Bronchial epithelial cell (primary cell): ENCODE results near the gene SLC16A4. TPM values are rescaled to one million over a fixed set of nuclear protein-coding genes. Genes with fewer than 3 reads are reported as not detected.

Source experiments
- DNase-seq: peaks from one replicate; pipeline ENCODE4 v3.0.0-alpha.2; 2010; ENCODE audit warnings: low read depth
- FAIRE-seq: peaks from 2 replicates; lab custom pipeline; 2011; peaks lifted over from hg19 to GRCh38; lab: Jason Lieb, UNC
- H3K27me3 ChIP-seq: 2 replicates; pipeline ENCODE4 v1.5.1; 2011; ENCODE audit warnings: low read length; ENCODE audit not compliant: control insufficient read depth, insufficient read depth
- H3K36me3 ChIP-seq: 2 replicates; pipeline ENCODE4 v1.5.1; 2011; ENCODE audit warnings: low read length; ENCODE audit not compliant: control insufficient read depth, insufficient read depth
- H3K4me3 ChIP-seq: 2 replicates; pipeline ENCODE4 v1.5.1; 2011; ENCODE audit warnings: mild to moderate bottlenecking, low read depth, low read length, control low read depth
- total RNA-seq: library from RNA; depleted of rRNA; stranded (reverse); fragments of >200 nt; gene quantifications from 2 replicates; pipeline ENCODE4 v1.2.1, GENCODE V29; 2014
- TF ChIP-seq, protein P1 (sequence below): IDR thresholded peaks from 2 replicates; pipeline ENCODE4 v1.5.1; 2011; ENCODE audit warnings: mild to moderate bottlenecking, moderate library complexity, low read length, control low read depth, inconsistent platforms; ENCODE audit not compliant: insufficient read depth, severe bottlenecking

SLC16A4 gene
- total RNA-seq, 1 donor from 2014 or later = 34.2 TPM

DNA sequence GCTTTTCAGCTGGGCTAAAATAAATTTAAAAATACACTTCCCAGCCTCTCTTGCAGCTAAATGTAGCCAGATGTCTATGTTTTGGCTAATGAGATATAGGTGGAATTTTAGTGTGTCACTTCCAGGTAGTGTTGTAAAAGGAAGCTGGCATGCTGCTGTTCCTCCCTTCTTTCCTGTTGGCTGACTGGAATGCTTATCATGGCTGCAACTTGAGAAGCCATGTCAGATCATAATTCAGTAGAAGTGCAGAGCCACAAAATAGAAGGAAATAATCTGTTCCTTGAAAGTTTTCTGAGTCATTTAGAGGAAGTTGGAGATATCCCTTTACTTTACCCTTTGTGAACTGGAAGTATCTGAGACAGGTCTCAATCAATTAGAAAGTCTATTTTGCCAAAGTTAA lies 62.6 kb downstream of the SLC16A4 start:
- peak; percentile 66 for DNase-seq
- Histone ChIP-seq H3K27me3 (no peaks in the 10 kb centered on the region), H3K4me3 (no peak overlapping the region), H3K36me3 (no peaks in the 10 kb centered on the region)
- no peak for FAIRE-seq
- TF ChIP-seq, protein P1, sequence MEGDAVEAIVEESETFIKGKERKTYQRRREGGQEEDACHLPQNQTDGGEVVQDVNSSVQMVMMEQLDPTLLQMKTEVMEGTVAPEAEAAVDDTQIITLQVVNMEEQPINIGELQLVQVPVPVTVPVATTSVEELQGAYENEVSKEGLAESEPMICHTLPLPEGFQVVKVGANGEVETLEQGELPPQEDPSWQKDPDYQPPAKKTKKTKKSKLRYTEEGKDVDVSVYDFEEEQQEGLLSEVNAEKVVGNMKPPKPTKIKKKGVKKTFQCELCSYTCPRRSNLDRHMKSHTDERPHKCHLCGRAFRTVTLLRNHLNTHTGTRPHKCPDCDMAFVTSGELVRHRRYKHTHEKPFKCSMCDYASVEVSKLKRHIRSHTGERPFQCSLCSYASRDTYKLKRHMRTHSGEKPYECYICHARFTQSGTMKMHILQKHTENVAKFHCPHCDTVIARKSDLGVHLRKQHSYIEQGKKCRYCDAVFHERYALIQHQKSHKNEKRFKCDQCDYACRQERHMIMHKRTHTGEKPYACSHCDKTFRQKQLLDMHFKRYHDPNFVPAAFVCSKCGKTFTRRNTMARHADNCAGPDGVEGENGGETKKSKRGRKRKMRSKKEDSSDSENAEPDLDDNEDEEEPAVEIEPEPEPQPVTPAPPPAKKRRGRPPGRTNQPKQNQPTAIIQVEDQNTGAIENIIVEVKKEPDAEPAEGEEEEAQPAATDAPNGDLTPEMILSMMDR = no peak

DNA sequence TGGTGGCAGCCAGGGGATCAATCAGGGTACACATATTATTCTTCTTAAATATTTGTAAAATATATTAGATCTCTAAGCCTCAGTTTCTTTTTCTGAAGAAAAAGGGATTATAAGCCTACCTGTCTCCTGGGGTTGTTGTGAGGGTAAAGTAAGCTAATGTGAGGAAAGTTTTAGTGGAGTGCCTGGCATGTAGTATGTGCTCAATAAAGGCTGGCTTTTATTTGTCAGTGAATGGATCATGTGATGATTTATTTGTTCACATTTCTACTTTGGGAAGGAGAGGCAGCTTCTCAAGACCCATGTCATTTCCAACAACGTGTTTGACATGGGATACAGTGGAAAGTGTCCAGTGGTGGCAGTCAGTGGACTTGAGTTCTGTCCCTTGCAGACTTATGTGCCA lies 64.0 kb downstream of the SLC16A4 start:
- TF ChIP-seq, protein P1 = no peak
- Histone ChIP-seq H3K4me3 (no peak overlapping the region), H3K27me3 (no peaks in the 10 kb centered on the region), H3K36me3 (no peaks in the 10 kb centered on the region)
- DNase-seq = no peak
- FAIRE-seq = no peak

DNA sequence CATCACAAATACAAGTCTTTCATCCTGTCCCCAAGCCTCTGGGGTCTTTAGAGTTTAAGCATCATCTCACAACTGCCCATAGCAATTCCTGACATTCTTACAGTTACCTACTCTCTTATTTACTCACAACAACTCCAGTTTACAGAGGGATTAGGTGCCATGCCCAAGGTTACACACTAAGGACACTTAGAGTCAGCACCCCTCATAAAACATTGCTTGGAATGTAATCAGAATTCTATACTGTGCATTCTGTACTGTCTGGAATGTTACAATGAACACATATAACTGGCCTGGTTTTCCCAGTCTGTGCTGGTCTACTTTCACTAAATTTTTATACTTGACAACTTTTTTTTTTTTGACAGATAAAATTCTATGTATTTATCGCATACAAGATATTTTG lies 66.2 kb downstream of the SLC16A4 start:
- FAIRE-seq = no peak
- no peak for DNase-seq
- Histone ChIP-seq H3K36me3 (no peaks in the 10 kb centered on the region), H3K4me3 (no peak overlapping the region), H3K27me3 (no peaks in the 10 kb centered on the region)
- TF ChIP-seq, protein P1 = no peak

DNA sequence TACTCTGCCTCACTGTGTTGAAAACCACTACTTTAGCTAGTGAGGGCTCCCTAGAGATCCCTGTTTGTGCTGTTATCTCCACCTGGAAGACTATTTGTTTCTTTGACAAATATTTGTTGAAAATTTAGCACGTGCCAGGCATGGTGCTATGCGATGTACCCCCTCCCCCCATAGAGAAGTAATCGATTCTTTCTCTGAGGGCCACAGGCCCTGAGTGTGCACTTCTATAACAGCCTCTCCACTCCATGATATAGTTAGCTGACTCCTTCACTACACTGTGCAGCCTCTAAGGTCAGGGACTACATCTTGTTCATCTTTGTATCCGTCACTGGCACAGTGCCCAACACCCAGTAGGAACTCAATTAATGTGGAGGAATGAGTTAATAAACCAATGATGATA lies 69.0 kb downstream of the SLC16A4 start:
- FAIRE-seq (no peak), DNase-seq (no peak)
- TF ChIP-seq, protein P1 = no peak
- H3K27me3 ChIP-seq = no peaks in the 10 kb centered on the region
- no peak overlapping the region for H3K4me3 ChIP-seq
- no peaks in the 10 kb centered on the region for H3K36me3 ChIP-seq

DNA sequence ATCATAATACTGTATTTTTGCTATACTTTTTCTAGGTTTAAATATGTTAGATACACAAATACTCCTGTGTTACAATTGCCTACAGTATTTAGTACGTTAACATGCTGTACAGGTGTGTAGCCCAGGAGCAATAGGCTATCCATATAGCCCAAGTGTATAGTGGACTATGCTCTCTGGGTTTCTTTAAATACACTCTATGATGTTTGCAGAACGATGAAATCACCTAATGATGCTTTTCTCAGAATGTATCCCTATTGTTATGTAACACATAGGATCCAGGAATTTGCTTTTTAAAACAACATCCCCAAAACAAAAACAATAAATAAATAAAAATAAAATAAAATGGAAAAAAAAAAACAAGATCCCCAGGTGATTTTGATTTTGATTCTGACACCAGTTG lies 69.8 kb downstream of the SLC16A4 start:
- Histone ChIP-seq H3K27me3 (no peaks in the 10 kb centered on the region), H3K36me3 (no peaks in the 10 kb centered on the region), H3K4me3 (no peak overlapping the region)
- TF ChIP-seq, protein P1 = no peak
- DNase-seq = no peak
- FAIRE-seq = no peak

DNA sequence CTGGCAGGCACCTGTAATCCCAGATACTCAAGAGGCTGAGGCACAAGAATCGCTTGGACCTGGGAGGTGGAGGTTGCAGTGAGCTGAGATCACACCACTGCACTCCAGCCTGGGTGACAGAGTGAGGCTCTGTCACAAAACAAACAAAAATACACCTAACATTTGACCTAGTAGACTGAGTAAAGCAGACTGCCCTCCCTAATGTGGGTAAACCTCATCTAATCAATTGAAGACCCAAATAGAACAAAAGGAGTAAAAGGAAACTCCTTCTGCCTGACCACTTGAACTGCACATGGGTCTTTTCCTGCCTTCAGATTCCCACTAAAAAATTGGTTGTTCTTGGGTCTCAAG lies 70.7 kb downstream of the SLC16A4 start:
- FAIRE-seq = no peak

More for the DNA sequence above, 70.7 kb downstream of the SLC16A4 start:
- Histone ChIP-seq H3K36me3 (no peaks in the 10 kb centered on the region), H3K27me3 (no peaks in the 10 kb centered on the region), H3K4me3 (no peak overlapping the region)
- TF ChIP-seq, protein P1 = no peak
- DNase-seq = no peak
